MM.1S (cell line): ENCODE results near the gene ADD2.

Experiments
- CTCF ChIP-seq: fragments of 300-600 bp; sonication (generic); IDR thresholded peaks from 2 replicates; pipeline ENCODE4 v1.5.1; 2016; ENCODE audit warnings: antibody characterized with exemption, low read length, mixed read lengths
- EZH2 ChIP-seq: fragments of 300-600 bp; sonication (generic); optimal IDR thresholded peaks from 2 replicates; pipeline ENCODE3; 2017; ENCODE audit warnings: low read depth, mild to moderate bottlenecking, antibody characterized with exemption, low read length, mixed read lengths

GRCh38 chr2:70690846-70691245, 77.2 kb downstream of the ADD2 start:
- TF ChIP-seq CTCF: no peak
- TF ChIP-seq EZH2: no peak
